ENCODE measurements around the gene SATB2.

The SATB2 gene

GRCh38 chr2:199395311-199395710 is 62.4 kb downstream of the SATB2 start:
- DNase-seq = no peak

DNA sequence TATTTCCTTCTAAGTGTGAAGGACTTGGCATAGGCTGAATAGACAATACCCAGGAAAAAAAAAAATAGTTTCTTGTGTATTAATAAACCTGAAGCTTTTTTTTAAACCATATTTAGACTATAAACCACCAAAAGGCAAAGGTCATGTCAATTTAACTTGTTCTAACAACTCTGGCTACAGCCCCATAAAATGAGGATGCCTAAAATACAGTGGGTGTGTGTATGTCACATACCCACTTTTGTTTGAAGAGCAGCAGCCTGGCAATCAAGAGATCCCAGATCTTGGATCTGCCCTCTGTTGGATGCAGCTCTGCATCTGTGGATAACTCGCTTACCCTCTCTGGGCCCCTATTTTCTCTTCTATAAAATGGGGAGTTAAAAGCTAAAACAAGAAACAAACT is 65.4 kb downstream of the SATB2 start:
- no peak for DNase-seq

DNA sequence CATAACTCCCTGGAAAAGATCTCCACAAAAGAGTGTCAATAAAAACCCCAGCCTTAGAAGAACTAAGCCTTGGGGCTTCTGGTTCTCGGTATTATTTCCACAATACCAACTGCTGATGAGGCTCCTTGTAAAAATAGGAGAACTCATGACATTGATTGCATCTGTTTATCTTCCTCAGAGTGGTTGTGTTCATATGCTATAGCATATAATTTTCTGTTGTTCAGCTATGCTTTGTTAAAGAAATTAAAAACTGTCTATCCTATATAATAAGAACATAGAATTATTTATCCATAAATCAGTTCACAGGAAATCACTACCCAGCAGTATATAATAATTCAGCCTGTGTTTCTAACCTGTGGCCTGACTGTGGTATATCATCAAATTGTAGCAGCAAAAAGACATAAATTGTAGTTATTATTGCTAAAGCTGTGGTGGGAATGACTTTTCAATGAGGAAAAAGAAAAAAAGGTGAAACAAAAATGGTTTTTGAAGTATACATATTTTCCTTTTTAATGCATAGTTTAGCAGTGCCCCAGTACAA is 68.9 kb downstream of the SATB2 start:
- DNase-seq = no peak

DNA sequence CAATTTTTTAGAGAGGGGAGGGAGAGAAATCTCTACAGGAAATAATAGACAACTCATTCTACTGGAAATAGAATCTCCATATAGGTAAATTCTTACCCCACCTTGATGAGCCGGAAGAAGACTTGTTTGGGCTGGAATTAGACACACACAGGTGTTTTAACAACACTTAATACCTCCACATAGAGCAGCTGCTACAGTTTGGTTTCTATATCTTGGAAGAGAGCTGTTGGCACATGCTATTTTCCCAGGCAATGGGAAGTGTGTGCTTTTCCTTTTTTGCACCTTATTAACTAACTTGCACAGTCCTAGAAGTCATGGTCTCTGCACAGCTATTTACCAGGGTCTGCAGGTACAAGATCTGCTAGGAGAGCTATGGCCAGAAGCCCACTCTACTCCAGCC is 73.7 kb downstream of the SATB2 start:
- no peak for DNase-seq

DNA sequence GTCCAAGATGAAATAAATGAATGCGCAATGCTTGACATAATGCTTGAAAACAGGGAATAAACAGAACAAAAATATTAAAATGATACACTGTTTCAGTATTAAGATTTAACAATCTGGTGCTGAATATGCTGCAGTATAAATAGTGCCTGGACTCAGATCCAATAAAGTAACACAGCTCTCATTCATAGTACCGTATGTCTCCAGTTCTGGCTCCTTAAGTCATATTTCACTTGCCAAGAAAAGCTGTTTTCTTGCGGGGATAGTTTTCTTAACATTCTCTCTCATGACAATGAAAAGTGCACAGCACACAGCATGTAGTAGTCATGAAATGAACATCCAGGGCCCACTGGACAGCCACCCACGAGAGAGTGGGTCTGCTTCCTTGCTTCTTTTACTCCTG is 74.7 kb downstream of the SATB2 start:
- DNase-seq = no peak

GRCh38 chr2:199382091-199382490 is 75.6 kb downstream of the SATB2 start:
- DNase-seq = no peak

DNA sequence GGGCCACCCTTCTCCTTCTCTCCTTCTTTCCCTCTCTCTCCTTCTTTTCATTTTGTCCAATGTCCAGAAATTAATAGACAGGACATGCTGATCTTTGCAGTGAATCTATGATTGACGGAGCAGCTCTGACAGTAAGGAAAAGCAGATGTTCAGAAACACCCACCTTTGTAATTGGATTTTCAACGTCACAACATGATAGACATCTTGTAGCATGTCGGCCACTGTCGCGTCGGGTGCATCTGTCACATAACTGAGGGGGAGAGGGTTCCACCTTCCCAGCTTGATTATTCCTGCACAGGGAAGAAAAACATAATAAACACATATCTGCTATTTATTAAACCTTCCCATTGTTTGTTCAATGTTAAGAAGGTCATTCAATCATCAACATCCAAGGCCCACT is 76.2 kb downstream of the SATB2 start:
- no peak for DNase-seq

DNA sequence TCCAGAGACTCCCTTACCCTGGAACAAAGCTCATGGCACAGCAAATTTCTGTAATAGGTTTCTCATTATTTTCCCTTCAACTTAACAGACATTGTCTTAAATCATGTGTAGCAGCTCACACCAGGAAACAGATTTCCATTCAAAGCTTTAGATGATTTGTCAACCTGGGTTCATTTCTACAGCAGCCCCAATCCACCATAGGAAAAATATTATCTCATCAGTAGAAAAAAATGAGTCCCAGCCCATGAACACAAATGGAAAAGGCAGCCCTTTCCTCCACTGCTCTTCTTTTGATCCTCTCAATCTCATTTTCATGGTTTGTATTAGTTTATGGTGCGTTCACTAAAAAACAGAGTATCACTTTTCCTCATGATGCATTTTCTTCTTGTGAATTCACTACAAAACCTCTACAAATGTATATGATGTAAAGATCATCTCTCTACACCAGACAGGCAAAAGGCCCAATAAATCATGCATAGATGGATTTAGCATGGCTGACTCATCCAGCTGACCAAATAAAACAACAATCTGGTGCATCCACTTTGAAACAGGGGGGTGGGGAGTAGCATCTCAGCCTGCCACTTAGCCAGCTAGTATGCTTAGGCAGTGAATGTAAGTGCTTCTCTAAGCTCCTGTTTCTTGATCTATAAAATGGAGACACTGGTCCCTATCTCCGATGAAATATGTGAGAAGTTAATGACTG is 78.6 kb downstream of the SATB2 start:
- DNase-seq = no peak

DNA sequence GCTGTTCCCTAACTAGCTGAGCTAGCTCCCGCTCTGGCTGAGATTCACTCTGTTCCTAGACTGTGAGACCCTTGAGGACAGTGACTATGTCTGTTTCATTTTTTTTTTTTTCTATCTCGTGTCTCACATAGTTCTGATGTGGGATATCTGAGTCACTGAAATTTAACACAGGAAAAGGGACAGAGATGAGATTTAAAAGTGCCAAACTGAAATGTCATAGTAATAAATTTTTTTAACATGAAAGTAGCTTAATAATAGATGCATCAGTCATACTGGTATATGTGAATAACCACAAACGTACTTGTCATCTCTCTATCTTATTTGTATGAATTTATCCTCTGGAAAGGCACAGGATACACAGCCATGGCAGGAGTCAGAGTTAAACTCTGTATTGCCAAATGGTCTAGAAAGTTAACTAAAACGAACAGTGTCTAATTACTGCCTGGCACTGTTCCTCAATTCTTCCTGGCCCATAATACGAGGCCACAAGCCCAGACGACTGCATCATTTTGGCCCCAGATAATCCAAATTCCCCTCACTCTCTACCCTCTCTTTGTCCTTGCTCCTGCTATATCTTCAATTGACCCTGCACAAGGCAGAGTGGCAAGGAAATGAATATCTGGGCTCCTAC is 87.5 kb downstream of the SATB2 start:
- no peak for DNase-seq

DNA sequence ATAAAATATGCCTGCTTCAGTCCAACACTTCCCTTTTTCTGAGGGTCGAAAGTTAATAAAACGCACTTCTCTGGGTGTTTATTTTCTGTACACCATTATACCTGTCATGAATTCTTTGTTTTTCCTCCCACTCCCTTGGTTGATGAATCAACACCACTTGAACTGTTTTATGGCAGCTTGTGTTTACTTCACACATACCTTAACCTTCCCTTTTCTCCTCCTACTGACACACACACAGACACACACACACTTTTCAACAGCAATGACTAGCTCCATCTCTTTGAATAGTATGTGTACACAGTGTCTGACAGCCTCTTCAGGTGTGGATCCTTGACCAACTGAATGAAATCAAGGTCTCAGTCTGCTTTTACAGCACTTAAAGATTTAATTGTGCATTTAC is 91.3 kb downstream of the SATB2 start:
- DNase-seq = no peak

GRCh38 chr2:199364153-199364552 is 93.6 kb downstream of the SATB2 start:
- no peak for DNase-seq

DNA sequence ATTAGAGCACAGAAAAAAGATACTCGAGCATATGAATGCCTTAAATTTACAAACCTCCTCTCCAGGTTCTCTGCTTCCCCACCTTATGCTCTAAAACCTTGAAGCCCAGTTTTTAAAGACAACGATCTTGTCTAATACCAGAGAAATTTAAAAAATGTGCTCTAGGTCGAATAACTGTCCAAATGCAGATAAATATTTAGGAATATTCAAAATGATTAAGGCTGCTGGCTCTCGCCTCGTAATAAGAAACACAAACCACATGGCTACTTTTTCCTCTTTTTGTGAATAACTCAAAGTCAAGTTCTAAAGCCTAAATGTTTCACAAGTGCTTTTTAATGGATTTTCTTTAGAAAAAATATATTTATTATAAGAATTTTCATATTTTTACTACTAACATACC is 101.3 kb downstream of the SATB2 start:
- no peak for DNase-seq

GRCh38 chr2:199348871-199349270 is 108.9 kb downstream of the SATB2 start:
- no peak for DNase-seq

DNA sequence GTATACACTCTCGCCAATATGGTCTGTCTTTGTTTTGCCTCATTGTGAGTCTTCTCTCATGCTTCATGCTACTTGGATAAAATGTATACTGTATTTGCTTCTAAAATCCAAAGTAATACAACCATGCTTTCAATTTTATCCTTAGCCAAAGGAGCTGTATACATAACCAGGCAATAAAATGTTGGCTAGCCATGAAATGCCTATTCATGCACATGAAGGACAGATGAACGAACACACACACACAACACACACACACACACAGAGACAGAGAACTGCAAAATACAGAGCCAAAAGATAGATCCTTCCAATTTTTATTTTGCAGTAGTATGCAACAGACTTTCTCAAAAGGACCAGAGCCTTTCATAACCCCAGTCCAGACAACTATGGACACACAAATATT is 113.7 kb downstream of the SATB2 start:
- no peak for DNase-seq

DNA sequence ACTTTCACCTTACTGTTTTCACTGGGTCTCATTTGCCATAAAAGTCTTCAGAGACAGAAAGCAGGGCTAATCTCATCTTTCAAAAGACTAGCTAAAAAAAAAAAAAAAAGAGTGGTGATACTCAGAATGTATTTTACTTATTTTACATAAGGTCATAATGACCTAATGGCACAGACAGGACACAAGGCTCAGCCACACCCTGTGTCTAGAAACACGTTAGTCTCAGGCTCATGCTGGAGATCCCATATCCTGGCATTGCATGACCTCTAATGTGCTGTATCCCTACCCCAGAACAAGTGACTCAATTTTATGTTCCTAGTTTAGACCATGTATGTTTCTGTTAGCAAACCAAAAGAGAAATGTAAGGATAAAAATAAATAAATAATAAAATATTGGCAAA is 115.4 kb downstream of the SATB2 start:
- DNase-seq = no peak

- no peak for DNase-seq
These were observed 116.6 kb downstream of the SATB2 start for GRCh38 chr2:199341123-199341522.

GRCh38 chr2:199339891-199340605 is 117.7 kb downstream of the SATB2 start:
- no peak for DNase-seq

DNA sequence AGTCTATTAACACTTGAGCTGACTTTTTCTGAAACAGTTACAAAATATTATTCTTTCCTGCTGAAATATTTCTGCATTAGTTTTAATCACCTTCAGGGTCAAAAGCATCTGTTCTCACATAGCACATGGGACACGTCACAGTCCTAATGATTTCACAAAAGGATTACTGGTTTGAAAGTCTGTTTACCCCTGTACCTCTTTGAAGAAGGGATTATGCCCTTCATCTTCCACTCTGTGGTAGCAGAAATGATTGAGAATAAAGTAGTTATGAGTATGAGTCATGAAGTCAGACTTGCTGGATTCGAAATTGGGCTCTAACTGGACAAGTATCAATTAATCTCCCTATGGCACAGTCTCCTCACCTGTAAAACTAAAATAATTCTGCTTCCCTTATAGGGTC is 121.2 kb downstream of the SATB2 start:
- no peak for DNase-seq

GRCh38 chr2:199335502-199335901 is 122.2 kb downstream of the SATB2 start:
- no peak for DNase-seq

DNA sequence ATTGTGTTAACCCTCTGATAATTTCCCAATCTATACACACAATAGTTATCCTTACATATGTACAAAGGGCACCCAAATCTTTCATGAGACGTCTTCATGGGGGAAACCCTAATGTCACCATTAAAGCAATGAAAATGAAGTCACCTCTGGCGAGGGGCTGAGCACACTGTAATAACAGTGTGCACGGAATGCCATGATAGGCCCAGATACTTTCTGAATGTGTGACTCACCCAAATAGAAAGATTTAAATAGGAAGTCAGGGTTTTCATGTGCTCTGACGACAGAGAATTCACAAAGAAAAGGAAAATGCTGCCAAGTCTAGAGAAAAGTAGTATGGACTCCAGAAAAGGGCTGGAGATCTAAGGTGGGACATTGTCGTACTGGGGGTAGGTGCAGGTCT is 128.3 kb downstream of the SATB2 start:
- no peak for DNase-seq

- no peak for DNase-seq
These were observed 128.7 kb downstream of the SATB2 start for GRCh38 chr2:199329031-199329430.

- no peak for DNase-seq
These were observed 131.9 kb downstream of the SATB2 start for GRCh38 chr2:199325881-199326280.

GRCh38 chr2:199322151-199322550 is 135.6 kb downstream of the SATB2 start:
- no peak for DNase-seq

DNA sequence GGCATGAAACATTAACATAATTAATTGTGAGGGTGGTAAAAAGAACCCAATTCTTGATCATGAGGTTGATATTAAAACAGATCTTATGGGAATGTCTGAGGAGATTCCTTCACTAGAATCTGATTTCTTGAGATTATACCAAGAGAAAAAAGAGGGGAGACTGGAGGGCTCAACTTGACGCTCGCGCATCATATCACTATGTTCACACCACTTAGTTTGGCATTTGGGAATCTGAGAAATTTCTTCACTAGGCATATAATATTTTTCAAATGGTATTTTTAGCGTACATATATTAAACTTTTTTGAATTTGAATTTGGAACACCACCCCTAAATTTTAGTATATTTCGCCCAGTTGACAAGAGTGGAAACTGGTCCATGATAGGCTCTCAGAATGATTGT is 140.1 kb downstream of the SATB2 start:
- no peak for DNase-seq

Measured in stimulated activated CD4-positive, alpha-beta T cell treated with anti-CD3 and anti-CD28 coated beads, Interleukin-2, amount 100 ng/mL, for 24 hours (primary cell).